Measurements from ENCODE around the gene HLA-DMA.
"Not testable (repeated sequence)": the region's sequence is repeated elsewhere in the genome, so short reads cannot be mapped to it uniquely, and the experiment has no call there.

Gene HLA-DMA

DNA sequence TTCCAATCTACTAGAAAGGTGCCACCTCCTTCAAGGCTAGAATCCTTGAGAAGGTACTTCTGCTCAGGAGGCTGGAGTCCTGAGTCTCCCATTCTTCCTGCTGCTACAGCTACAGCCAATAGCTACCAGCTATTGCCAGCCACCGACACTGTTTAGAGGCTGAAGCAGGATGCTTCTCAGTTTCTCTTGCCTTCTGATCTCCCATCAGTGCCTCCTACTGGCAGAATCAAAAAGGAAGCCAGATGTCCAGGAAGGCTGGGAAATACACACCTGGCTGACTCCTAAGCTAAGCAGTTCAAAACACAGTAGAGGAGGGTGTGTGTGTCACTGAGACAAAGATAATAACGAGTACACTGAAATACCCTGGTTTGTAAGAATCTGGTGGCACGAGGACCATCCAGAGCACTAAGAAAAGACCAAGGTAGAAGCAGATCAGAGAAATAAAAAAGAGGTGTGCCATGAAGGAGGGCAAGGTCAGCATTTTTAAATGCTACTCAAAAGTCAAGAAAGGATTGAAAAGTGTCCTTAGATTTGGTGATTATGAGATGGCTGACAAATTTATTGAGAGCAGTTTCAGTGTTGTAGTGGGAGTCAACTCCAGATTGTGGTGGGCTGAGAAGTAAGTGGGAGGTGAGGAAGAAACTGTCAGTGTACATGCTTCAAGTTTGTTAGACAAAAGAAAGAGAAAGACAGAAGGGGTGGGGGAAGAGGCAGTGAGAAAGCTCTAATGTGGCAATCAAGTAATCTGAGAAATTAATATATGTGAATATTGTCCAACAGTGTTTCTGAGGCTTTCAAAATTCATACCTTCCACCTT is 2.3 kb upstream of the HLA-DMA start:
- DNase-seq (ENCODE audit: low read depth), result no peak

- DNase-seq (ENCODE audit: low read depth), result no peak
These were observed 1.4 kb upstream of the HLA-DMA start for GRCh38 chr6:32954267-32954666.

DNA sequence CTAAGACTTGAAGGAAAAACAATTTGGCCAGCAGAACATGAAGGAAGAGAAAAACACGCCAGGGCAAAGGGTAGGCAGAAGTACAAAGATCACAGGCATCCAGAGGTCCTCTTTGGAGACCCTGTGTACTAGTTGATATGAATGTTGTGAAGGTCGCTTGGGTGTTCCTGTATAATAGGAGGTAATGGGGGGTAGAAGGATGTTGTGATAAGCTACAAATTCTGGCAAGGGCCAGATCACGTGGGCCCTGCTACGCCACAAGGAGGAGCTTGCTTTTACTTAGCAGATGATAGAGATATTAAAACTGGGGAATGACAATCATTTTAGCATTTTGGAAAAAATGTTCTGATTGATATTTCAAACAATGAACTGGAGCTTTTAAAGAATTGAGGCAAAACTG is 878 bp upstream of the HLA-DMA start:
- no peak for DNase-seq (ENCODE audit: low read depth)

DNA sequence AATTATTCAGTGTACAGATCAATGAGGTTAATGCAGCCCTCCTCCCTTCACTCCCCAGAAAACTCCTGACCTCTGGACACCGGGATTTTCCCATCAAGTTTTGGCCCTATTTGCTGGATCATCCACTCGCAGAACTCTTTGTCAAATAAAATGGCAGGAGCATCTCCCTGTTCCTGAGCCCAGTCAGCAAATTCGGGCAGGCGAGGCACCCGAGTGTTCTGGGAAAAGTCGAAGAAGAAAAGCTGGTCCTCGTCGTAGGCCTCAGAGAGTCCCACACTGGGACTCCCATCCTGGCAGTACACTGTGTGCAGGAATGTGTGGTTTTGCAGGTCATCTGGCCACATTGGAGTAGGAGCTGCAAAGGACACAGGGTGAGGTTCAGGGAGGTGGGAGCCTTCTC is 2.4 kb downstream of the HLA-DMA start:
- no peak for DNase-seq (ENCODE audit: low read depth)

- DNase-seq (ENCODE audit: low read depth), result no peak
These were observed 2.9 kb downstream of the HLA-DMA start for GRCh38 chr6:32950010-32950409.

DNA sequence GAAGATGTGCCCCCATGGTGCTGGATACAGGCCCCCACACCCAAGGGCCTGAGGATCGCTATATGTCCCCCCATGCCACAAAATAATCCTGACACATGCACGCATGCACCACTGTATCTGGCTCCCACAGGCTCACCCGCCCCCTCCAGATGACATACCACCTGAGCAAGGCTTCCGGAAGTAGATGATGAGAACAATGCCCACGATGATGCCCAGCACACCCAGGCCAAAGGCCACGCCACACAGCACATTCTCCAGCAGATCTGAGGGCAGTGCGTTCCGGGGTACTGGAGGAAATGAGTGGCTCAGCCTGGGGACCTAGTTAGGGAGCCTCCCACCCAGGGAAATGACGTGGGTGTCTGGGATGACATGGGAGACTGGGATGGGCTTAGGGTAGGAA is 3.8 kb downstream of the HLA-DMA start:
- no peak for DNase-seq (ENCODE audit: low read depth)

- DNase-seq (ENCODE audit: low read depth), result no peak
These were observed 5.1 kb downstream of the HLA-DMA start for GRCh38 chr6:32947552-32948465.

- DNase-seq (ENCODE audit: low read depth), result no peak
These were observed 6.0 kb downstream of the HLA-DMA start for GRCh38 chr6:32946893-32947292.

- no peak for DNase-seq (ENCODE audit: low read depth)
These were observed 6.9 kb downstream of the HLA-DMA start for GRCh38 chr6:32945953-32946352.

GRCh38 chr6:32945108-32945760 is 7.7 kb downstream of the HLA-DMA start:
- no peak for DNase-seq (ENCODE audit: low read depth)

DNA sequence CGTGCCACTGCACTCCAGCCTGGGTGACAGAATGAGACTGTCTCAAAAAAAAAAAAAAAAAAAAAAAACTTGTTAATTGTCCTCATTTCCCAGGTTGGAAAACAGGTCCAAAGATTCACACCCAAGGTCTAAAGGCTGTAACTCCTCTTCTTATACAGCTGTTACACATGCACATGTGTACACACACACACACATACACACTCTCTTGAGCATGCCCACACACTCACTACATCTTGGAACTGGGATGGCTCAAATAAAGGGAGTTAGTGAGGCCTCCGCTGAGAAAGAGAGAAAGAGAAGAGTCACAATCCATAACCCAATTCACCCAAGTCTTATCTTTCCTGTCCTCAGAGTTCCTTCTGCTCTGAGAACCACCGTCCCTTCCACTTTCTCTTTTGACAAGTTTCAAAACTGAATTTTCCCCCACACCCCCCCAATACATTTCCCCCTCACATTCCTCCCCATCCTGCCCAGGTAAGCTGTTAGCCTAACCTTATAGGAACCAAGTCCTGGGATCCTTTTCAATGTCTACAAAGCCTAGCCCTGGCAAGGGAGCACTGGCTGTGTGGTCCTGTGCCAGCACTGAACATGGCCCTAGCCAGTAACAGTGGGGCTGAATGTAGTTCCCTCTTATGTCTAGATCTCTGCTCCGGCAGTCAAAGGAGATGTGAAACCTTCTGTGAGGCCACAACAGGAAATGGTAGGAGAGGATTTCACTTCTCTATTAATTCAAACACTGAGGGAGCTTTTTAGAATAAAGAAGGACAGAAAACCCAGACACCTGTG is 8.8 kb downstream of the HLA-DMA start:
- DNase-seq (ENCODE audit: low read depth), result no peak

- not testable (repeated sequence) for DNase-seq (ENCODE audit: low read depth)
These were observed 10.3 kb downstream of the HLA-DMA start for GRCh38 chr6:32942555-32943123.

- DNase-seq (ENCODE audit: low read depth), result no peak
These were observed 11.6 kb downstream of the HLA-DMA start for GRCh38 chr6:32941214-32941768.

DNA sequence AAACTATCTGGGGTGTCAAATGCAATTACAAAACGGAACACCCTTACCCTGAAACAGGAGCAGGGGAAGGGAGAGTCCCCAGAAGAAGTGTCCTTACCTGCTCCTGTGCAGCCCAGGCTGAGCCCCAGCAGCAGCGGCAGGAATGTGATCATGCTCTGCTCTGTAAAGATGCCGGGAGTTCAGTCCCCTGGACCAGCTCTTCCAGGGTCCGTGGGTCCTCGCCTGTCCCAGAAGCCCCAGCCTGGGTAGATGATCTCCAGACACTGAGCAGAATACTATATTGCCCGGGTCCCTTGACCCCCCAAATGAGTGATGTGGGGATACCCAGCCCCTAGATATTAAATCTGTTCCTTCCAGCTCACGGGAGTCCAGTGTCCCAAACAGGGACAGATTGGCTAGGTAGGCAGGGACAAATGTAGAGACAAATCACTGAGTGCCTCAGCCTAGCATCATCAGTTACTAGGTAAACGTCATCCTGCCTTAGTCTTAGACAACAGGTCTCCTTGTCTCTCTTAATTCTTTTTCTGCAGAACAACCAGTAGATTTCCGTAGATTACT is 12.2 kb downstream of the HLA-DMA start, which contains the start of gene HLA-DMB:
TSS of gene HLA-DMB (minus strand) at position 373 of the 558 bp plus-strand sequence. CDS start at position 152, 221 bp downstream.
- DNase-seq (ENCODE audit: low read depth), result peak; percentile 50

- DNase-seq (ENCODE audit: low read depth), result no peak
These were observed 14.4 kb downstream of the HLA-DMA start for GRCh38 chr6:32938494-32938893.

DNA sequence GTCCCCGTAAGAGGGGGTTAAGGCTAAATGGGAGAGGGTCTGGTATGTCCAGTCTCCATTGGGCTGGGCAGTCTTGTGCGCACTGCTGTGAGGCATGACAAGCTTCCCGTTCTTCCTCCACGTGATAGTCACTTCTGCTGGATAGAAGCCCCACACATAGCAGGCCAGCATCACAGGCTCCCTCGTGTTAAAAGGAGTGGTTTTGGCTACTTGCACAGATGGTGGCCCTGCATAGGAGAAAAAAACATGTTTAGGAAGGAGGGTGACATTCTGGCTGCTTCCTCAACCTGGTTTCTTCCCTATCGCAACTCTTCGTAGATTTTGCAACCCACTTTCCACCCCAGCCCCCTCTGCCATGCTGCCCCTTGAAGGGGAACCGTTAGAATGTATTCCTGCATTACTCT is 15.7 kb downstream of the HLA-DMA start:
- DNase-seq (ENCODE audit: low read depth), result no peak

GRCh38 chr6:32936239-32937152 is 16.4 kb downstream of the HLA-DMA start:
- no peak for DNase-seq (ENCODE audit: low read depth)

DNA sequence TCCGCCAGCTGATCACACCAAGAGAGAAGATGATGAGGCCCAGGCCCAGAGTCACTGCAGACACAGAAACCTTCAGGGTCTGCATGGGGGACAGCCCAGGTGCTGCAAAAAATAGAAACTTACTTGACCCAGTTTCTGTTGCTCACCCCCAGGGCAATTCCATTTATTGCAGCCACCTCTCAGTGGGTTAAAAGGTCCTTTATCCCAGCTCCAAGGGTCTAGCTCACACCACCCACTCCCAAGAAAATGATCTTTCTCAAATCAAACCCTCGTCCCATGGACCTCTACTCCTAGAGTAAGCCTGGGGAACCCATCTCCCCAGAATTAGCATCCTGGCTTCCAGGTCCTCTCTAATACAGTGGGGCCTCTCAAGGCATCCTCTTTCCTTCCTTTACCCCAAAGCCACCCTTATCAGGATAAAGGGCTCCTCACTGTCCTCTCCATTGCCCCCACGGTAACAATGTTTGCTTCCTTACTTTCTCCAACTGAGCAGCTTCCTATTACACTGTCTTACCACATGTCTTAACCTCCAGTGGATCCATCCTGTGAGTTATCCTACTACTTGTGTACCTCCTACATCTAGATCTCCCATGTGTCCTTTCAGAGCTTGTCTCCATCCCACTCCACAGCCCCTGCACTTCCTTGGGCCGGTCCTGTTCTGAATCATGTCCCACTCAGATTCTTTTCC is 17.2 kb downstream of the HLA-DMA start:
- DNase-seq (ENCODE audit: low read depth), result no peak

DNA sequence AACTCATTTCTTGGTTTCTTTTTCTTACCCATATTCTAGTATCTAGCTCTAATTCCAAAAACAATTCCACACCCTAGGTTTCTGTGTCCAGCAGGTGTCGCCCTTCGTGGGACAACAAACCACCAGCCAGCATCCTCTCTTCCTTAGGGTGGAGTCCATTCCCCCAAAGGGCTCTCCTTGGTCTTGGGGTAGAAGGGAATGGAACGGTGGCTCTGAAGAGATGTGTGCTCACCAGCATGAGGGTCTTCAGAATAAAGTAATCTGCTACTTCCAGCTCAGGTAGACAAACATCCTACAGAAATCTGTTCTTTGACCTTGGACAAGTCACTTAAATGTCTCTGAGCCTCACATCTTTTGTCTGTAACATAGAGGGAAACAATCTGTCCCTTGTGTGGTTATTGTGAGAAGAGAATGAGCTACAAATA is 19.2 kb downstream of the HLA-DMA start:
- peak; percentile 66 for DNase-seq (ENCODE audit: low read depth)
